ENCODE data around the gene CD300H.

GRCh38 chr17:74525781-74526288 lies 41.5 kb downstream of the CD300H start:
- TF ChIP-seq CTCF (conservative IDR thresholded peaks at IDR 0.05) (no peak), ZFX (IDR thresholded peaks at IDR 0.05) (no peak)
